ENCODE data around the gene ZNF654.
"Not testable (repeated sequence)": the region's sequence is repeated elsewhere in the genome, so short reads cannot be mapped to it uniquely, and the experiment has no call there.

The ZNF654 gene

DNA sequence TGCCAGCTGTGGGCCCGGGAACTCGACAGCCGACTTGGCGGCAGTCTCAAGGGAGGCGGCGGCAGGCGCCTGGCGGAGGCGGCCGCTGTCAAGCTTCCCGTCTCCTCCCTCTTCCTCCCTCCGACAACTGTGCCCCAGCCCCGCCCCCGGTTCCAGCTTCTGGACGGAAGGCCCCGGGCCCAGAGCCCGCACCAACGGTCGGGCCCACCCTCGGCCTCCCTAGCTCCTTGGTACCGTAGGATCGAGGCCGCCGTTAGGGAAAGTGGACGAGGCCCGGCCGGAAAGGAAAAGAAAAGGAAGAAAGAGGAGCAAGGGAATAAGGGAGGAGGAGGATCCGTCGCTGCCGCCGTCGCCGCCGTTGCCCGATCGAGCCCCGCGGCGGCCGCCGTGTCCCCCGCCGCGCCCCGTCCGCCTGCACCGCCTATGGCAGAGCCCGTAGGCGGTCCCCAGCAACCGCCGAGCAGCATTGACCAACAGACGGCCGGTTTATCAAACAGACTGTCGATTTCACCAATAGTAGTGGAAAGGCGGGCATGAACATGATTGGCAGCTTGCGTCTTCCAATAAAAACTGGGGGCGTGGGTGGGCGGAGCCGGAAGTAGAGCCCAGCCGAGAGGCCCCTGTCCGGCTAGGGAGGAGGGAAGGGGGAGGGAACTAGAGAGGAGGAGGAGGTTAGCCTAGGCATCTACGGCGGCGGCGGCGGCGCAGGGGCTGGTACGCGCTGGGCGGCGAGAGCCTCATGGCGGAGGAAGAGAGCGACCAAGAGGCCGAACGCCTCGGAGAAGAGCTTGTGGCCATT, at the start of gene ZNF654, which contains the start of gene CGGBP1:
ZNF654 (plus strand) TSS at position 675 of the 799 bp plus-strand sequence; CDS start at position 740, 65 bp downstream.
CGGBP1 (minus strand) TSS at position 425 of the 799 bp plus-strand sequence. CDS start 3,029 bp downstream, outside the sequence.
- DNase-seq (ENCODE audit: low read depth in 1 of 2, low spot score in 1 of 2): peak; percentile 99

DNA sequence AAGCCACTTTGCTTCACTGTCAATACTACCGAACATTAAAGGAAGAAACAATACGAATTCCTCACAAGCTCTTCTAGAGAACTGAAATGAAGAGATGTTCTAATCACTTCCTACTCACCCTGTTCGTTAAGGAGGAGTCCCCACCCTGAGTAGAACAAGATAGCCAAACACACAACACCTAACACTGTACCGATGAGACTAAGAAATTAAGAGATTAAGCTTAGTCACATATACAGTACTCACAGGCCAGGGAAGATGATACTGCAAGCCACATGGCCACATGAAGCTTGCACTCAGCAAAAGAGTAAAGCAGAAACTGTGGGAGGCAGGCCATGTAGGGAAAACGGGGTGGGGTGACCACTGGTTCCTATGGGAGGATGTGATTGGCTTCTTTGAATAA, 48.2 kb upstream of the ZNF654 start:
- DNase-seq (ENCODE audit: low read depth in 1 of 2, low spot score in 1 of 2): no peak

DNA sequence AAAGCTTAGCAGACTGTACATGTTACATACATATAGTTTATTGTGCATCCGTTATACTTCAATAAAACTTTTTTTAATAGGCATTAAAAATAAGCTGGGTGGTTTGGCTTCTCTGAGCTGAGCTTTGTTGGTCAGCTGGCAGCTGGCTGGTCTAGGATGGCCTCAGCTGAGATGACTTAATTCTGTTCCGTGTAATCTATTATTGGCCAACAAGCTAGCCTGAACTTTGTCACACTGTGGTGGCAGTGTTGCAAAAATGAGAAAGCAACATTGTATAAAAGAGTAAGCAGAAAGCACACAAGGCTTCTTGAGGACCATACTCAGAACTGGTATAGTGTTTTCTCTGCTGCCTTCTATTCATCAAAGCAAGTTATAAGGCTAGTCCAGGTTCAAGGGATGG, 45.5 kb upstream of the ZNF654 start:
- DNase-seq (ENCODE audit: low read depth in 1 of 2, low spot score in 1 of 2): no peak

DNA sequence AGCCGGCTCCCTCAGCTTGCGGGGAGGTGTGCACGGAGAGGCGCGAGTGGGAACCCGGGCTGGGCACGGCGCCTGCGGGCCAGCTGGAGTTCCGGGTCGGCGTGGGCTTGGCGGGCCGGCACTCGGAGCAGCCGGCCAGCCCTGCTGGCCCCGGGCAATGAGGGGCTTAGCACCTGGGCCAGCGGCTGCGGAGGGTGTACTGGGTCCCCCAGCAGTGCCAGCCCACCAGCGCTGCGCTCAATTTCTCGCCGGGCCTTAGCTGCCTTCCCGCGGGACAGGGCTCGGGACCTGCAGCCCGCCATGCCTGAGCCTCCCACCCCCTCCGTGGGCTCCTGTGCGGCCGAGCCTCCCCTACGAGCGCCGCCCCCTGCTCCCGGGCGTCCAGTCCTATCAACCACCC, 43.4 kb upstream of the ZNF654 start:
- not testable (repeated sequence) for DNase-seq (ENCODE audit: low read depth in 1 of 2, low spot score in 1 of 2)

DNA sequence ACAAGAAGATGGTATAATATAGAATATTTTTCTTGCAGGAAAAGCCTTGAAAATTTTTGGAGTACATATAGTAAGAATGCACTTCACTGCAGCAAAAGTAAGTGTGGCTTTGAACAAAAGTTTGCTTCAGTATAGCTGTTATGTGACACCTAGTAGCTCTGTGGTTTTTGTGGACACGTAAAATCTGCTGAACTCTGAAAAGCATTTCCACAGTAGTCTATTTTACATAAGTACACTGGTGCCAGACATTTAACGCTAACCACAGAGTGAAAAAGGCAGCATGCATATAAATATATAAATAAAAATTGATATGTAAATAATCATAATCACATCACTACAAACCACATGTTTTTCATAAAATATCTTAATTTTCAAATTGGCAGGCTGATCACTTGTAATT, 40.0 kb upstream of the ZNF654 start:
- DNase-seq (ENCODE audit: low read depth in 1 of 2, low spot score in 1 of 2): no peak

DNA sequence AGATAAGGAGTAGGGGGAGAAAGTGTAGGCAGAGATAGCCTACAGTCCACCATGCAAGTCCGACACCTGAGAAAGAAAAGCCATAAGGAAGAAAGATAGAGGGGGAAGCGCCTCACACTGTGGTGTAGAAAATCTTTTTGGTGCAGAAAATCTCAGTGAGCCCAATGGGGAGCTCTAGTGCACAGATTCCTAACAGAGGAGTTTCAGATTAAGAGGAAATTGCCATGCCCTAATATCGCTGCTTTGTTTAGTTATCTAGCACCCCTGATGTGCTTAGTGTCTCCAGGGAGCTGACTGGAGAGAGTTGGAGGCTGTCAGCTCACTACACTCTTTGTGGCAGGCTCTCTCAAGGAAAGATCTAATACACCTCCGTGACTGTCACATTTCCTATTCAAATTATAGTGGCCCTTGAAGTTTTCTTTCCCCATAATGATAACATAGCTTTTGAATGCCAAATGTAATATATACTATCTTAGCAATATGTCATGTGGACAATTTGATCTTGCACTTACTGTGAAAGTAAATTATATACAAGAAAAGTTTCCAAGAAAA, 34.0 kb upstream of the ZNF654 start:
- DNase-seq (ENCODE audit: low read depth in 1 of 2, low spot score in 1 of 2): no peak

DNA sequence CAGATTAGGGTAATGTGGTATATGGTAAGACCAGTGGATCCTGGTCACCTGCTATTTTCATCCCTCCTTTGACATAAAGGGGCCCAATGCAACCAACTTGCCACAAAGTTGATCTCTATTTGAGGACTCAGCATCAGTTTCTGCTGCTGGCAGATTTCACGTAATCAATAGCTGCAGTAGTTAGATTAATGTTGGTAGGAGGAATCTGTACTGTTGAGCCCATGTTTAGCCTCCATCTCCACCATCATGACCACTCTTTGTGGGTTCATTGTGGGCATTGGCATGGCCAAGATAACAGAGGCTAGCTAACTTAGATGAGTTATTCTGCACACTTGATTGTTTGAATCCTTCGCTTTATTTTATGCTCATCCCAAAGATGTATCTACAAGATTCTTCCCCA, 30.2 kb upstream of the ZNF654 start:
- no peak for DNase-seq (ENCODE audit: low read depth in 1 of 2, low spot score in 1 of 2)

DNA sequence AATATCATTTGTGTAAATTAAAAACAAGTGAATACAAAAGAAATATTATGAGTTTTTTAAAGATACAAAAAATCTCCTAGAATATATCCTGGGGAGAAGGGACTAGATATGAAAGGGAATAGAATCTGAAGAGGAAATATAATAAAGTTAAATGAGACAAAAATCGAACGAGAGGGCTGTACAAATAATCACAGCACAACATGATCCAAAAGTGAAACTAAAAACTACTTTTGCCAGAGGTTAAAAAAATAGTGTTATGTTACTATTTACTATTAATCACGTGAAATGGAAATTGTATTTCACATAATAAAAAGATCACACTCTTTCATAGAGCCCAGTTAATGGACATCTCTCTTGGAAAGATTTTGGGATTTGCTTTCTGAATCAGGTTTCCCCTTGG, 28.8 kb upstream of the ZNF654 start:
- DNase-seq (ENCODE audit: low read depth in 1 of 2, low spot score in 1 of 2): no peak

DNA sequence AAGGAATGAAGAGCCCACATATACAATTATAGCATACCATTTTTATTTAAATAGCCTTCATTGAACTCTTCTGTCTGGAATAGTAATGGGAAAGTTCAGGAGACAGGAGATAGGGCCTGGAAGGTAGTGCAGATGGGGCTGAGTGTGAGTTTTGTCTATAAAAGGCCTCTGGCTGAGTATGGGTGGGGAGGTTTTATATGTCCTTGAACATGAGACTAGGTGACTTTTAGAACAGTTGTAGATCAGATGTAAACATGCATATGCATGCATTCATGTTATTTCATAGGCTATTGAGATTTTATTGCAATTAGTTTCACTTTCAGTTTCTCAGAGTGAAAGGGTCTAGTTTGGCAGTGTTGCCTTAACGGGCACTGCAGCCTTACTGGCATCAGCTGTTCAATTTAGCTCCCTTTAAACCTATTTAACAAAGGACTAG, 27.4 kb upstream of the ZNF654 start:
- no peak for DNase-seq (ENCODE audit: low read depth in 1 of 2, low spot score in 1 of 2)

DNA sequence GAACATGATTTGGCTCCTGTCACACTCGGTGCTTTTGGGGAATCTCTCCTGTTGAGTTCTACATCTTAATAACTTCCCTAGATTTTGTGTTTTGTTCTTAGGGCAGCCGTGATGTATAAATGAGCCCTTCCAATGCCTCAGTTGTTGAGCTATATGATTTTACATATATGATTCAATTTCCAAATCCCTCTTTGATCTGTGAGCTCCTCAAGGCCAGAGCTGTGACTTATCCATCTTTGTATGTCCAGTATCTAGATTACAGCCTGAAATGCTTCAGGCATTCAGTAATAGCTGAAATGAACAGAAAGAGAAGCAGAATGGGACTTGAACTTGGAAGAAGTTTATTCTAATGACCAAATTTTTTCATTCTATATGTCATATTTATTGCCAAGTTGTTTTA, 26.8 kb upstream of the ZNF654 start:
- no peak for DNase-seq (ENCODE audit: low read depth in 1 of 2, low spot score in 1 of 2)

DNA sequence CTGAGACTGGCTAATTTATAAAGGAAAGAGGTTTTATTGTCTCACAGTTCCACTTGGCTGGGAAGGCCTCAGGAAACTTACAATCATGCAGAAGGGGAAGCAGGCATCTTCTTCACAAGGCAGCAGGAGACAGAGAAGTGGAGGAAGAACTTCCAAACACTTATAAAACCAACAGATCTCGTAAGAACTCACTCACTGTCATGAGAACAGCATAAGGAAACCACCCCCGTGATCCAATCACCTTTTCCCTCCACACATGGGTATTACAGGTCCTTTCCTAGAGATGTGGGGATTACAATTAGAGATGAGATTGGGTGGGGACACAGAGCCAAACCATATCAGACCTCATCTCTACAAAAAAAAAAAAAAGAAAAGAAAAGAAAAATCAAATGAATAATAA, 26.0 kb upstream of the ZNF654 start:
- DNase-seq (ENCODE audit: low read depth in 1 of 2, low spot score in 1 of 2): no peak

DNA sequence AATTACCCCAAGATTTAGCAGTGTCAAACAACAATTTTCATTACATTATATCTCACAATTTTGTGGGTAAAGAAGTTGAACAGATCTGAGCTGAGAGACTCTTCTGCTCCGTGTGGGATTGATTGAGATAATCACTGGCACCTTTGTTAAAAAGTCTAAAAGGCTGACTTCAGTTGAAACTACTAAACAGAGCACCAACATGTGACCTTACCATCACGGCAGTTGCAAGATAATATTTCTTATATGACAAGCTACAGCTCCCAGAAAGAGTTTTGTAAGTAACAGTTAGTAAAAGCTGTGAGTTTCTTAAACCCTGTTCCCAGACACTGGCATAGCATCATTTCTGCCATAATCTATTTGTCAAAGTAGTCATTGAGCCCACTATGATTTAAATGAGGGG, 25.2 kb upstream of the ZNF654 start:
- no peak for DNase-seq (ENCODE audit: low read depth in 1 of 2, low spot score in 1 of 2)

DNA sequence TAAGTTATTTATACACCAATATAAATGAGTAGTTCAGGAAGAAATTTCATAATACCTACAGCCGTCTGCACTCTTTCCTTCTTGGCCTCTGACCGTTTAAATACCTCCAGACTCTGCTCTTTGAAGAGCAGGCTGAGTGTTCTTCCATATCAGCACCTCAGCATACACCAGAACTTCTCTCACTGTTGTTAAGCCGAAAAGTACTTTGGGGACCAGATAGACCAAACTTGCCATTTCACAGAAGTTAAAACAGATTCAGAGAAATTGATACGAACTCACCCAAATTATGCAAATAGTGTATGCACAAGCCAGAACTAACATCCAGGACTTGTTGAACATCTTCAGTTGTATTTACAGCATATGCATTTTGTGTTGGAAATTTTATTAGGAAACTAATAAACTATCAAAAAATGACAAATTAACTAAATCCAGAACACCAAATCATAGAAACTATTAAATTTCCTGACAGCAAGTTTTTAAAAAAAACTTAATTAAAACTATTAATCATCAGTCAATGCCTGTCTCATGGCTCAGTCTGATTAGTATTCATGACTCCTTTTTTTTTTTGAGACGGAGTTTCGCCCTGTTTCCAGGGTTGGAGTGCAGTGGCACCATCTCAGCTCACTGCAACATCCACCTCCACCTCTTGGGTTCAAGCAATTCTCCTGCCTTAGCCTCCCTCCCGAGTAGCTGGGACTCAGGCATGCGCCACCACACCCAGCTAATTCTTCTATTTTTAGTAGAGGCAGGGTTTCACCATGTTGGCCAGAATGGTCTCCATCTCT, 24.4 kb upstream of the ZNF654 start:
- DNase-seq (ENCODE audit: low read depth in 1 of 2, low spot score in 1 of 2): no peak

DNA sequence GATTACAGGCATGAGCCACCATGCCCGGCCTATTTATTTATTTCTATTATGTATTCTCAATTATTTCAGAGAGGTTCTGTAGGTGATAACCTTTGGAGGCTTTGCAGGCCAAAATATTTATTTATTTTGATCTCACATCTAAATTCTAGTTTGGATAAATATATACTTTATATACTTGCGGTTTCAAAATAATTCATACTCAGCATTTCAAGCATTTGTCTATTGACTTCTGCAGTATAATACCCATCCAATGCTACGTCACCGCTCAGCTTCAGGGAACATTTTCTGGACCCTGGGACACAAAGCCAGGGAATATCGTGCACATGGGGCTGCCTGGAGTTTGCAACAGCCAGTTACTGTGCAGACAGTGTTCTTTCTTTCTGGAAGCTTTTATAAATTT, 22.8 kb upstream of the ZNF654 start:
- DNase-seq (ENCODE audit: low read depth in 1 of 2, low spot score in 1 of 2): no peak

DNA sequence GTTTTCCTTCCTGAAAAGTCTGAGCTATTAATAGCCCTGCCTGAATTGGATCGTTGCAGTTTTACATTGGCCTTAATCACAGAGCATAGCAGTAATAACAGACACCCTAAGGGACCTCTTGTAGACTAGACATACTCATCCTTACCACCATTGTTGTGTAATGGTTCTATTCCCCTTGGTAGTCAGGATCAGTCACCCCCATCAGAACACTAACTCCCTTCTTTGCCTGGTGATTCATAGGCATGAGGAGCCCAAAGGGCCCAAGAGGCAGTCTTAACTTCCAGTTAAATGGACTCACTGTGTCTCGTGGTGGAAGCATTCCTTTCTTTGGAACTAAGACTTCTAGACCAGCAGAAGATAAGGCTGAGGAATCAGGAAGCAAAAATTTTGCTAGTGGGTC, 20.5 kb upstream of the ZNF654 start:
- no peak for DNase-seq (ENCODE audit: low read depth in 1 of 2, low spot score in 1 of 2)

DNA sequence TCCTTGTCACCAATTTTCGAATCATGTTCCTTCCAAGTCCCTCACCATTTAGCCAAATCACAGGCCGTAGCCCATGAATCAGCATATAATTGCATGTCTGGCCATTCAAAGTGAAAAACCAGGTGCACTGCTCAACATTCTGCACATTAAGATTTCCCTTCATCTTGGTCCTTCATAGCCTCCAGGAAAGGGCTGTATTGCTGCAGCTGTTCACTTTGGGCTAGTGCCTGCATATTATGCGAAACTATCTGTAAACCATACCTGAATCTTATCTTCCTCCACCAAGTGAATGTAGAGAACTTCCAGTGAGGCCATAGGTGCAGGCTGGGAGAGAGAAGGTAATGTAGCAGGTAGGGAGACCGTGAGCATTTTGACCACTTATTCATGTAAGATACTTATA, 18.5 kb upstream of the ZNF654 start:
- no peak for DNase-seq (ENCODE audit: low read depth in 1 of 2, low spot score in 1 of 2)

DNA sequence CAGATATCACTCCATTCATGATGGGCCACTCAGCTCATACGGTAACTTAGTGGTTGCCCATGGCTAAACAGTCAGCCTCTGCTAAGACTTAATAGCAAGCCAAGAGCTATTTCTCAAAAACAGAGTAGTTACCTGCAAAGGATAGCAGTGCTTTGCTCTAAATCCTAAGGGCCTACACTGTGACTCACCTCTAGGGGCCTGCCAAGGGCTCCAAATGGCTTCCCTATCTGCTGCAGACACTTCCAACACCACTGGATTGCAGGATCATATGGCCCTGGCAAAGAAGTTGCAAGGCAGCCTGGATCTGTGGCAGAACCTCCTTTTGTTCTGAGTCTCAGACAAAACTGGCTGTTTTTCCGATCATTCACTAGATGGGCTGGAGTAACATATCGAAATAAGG, 18.1 kb upstream of the ZNF654 start:
- no peak for DNase-seq (ENCODE audit: low read depth in 1 of 2, low spot score in 1 of 2)

DNA sequence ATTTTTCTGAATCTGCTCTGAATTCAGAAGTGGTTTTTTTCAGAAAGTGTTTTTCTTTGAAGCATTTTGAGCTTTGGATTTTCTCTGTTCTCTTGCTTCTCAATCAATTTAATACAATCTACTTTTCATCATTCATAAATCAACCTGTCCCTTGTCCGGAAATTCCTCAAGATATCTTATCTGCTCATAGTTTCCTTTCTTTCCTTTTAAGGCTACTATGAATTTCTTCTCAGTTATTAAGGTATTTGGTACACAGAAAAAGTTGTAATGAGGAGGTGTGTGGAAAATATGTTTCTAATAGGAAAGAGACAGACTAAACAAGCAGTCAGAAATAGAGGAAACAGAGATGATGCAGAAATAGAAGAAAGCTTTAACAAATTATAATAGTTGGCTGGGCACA, 14.6 kb upstream of the ZNF654 start:
- DNase-seq (ENCODE audit: low read depth in 1 of 2, low spot score in 1 of 2): no peak

DNA sequence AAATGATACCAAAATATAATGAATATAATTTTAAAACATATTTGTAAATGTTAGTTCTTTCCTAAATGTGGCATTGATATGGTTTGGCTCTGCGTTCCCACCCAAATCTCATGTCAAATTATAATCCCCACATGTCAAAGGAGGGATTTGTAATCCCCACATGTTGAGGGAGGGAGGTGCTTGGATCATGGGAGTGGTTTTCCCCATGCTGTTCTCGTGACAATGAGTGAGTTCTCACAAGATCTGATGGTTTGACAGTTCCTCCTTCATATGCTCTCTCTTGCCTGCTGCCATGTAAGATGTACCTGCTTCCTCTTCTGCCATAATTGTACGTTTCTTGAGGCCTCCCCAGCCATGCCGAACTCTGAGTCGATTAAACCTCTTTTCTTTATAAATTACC, 12.3 kb upstream of the ZNF654 start:
- no peak for DNase-seq (ENCODE audit: low read depth in 1 of 2, low spot score in 1 of 2)

DNA sequence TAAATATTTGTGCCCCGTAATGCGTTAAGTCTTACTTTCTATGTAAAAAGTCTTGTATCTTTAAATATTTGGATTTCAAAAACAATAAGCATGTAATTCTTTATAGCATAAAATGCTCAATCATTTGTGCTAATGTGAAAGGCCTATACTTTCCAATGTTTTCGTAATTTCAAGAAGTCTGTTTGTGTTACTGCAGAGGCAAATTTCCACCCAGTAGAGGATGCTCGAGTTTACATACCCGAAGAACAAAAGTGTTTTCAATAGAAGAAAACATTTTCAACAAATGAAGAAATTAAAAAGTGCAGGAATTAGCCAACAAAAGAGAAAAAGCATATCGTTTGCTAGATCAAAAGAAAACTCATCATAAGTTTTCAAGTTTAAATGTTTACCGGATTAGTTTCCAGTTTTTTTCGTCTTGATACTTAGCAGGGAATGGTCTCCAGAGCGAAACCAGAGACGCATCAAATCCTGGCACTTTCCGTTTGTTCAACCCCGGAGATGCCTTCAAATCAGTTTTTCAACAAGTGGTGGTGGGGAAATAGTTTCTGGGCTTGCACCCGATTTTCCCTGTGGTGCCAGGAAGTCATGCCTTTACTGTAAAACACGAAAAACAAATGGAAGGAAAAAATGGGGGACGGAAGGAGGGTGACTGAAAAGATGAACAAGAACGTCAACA, 1.3 kb upstream of the ZNF654 start:
- no peak for DNase-seq (ENCODE audit: low read depth in 1 of 2, low spot score in 1 of 2)

DNA sequence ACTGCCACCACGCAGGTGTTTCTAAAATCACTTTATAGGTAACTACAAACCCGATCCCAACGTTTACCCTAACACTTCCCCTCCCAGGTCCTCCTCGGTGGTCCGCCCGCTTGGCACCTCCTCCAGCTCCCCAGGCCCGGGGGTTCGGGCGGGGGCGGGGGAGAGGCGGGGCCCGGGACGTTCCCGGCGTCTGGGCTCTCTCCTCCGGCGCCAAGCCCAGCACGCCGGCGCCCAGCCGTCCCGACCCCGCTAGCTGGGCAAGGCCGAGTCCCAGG, 812 bp upstream of the ZNF654 start:
- DNase-seq (ENCODE audit: low read depth in 1 of 2, low spot score in 1 of 2): no peak
